GM12878 (cell line): Measurements from ENCODE around the gene CCL4.

Experiments
- HCFC1 ChIP-seq: fragments of 150-350 bp; IDR thresholded peaks from 2 replicates; pipeline ENCODE4 v1.6.1; 2014; ENCODE audit warnings: low read length
- NR2C1 ChIP-seq: fragments of 450-650 bp; IDR thresholded peaks from 2 replicates; pipeline ENCODE4 v1.6.1; 2017; ENCODE audit warnings: antibody characterized with exemption, mild to moderate bottlenecking, moderate library complexity
- TF ChIP-seq, protein P1 (sequence below), 3 experiments: IDR thresholded peaks in 2 of 3; conservative IDR thresholded peaks in 1 of 3; 2 replicates each; pipeline ENCODE4 v1.5.1; 2011; ENCODE audit warnings: low read depth in 3 of 3, low read length in 3 of 3, mild to moderate bottlenecking in 3 of 3, control low read depth in 2 of 3, moderate library complexity in 2 of 3, inconsistent platforms in 1 of 3, mixed read lengths in 1 of 3; ENCODE audit not compliant: control insufficient read depth in 2 of 3, insufficient read depth in 1 of 3; ENCODE audit errors: extremely low read depth in 1 of 3

DNA sequence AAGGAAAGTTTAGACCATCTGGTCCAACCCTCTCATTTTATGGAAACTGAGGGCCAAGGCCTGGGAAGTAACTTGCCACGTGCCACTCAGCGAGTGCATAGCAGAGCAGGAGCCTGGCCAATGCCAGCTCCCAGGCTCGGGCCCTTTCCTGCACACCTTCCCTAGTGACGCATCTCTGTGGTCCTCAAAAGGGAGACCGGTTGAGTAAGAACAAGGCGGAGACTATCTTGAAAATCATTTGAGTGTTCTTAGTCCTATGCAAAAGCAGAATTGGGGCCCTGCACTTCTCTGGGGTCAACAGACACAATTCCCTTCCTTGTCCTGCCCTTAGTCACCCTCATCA is 2.8 kb downstream of the CCL4 start:
- no peak for TF ChIP-seq HCFC1
- TF ChIP-seq NR2C1 = no peak
- TF ChIP-seq, protein P1, sequence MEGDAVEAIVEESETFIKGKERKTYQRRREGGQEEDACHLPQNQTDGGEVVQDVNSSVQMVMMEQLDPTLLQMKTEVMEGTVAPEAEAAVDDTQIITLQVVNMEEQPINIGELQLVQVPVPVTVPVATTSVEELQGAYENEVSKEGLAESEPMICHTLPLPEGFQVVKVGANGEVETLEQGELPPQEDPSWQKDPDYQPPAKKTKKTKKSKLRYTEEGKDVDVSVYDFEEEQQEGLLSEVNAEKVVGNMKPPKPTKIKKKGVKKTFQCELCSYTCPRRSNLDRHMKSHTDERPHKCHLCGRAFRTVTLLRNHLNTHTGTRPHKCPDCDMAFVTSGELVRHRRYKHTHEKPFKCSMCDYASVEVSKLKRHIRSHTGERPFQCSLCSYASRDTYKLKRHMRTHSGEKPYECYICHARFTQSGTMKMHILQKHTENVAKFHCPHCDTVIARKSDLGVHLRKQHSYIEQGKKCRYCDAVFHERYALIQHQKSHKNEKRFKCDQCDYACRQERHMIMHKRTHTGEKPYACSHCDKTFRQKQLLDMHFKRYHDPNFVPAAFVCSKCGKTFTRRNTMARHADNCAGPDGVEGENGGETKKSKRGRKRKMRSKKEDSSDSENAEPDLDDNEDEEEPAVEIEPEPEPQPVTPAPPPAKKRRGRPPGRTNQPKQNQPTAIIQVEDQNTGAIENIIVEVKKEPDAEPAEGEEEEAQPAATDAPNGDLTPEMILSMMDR (IDR thresholded peaks at IDR 0.05 in 2 of 3, conservative IDR thresholded peaks at IDR 0.05 in 1 of 3; ENCODE audit: control insufficient read depth in 2 of 3, extremely low read depth in 1 of 3, insufficient read depth in 1 of 3, low read depth in 3 of 3, low read length in 3 of 3) = no peak
